ENCODE data around the gene OTUD3. TPM values are rescaled to one million over a fixed set of nuclear protein-coding genes. Genes with fewer than 3 reads are reported as not detected.
A peak's percentile ranks its signal among the peaks of the same experiment; 100 is the strongest.

The OTUD3 gene
- total and polyA plus RNA-seq, 2 of the 13 experiments (the other 11 are each of a cell fraction or from before 2014, with no cell fraction given): 5.2 to 7.5 TPM

DNA sequence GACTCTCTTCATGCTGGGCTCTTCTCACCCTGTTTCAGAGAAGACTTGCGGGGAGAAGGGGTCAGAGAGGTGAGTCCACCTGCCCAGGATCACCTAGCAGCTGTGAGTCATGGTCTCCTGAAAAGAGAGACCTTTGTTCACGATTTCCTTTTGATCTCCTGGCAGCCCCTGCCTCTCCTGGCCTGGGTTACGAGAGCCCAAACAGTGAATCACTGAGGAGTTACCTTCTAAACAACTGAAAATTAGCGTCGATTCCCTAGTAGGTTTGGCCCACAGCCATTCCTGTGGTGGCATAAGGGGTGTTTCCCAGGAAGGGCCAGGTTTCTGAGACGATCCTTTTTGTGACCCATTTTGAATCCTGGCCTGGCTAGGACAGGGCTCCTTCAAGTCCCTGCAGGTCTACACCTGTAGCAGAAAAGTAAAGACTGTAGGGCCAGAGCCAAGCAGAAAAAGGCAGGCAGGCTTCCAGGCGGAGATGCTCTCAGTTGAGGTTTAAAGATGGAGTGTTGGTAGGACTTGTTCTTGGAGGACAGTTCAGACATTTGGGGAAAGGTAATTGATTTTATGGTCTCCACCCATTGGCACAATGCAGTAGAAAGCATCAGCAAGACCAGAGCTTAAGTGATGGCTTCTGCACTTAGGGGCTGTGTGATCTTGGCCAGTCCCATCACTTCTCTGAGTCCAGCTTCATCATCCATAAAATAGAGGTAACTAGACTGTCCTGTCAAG, 43.3 kb downstream of the OTUD3 start (continued):
- TF ChIP-seq, protein P1, sequence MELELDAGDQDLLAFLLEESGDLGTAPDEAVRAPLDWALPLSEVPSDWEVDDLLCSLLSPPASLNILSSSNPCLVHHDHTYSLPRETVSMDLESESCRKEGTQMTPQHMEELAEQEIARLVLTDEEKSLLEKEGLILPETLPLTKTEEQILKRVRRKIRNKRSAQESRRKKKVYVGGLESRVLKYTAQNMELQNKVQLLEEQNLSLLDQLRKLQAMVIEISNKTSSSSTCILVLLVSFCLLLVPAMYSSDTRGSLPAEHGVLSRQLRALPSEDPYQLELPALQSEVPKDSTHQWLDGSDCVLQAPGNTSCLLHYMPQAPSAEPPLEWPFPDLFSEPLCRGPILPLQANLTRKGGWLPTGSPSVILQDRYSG (CRISPR knock-in tag; IDR thresholded peaks at IDR 0.05): no peak
- peak; percentile 60; the same call in 1 of the 2 replicates for TF ChIP-seq MEF2D (CRISPR knock-in tag; IDR thresholded peaks at IDR 0.05)
- TF ChIP-seq, protein P2, sequence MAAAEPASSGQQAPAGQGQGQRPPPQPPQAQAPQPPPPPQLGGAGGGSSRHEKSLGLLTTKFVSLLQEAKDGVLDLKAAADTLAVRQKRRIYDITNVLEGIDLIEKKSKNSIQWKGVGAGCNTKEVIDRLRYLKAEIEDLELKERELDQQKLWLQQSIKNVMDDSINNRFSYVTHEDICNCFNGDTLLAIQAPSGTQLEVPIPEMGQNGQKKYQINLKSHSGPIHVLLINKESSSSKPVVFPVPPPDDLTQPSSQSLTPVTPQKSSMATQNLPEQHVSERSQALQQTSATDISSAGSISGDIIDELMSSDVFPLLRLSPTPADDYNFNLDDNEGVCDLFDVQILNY (CRISPR knock-in tag; conservative IDR thresholded peaks at IDR 0.05): no peak
- TF ChIP-seq ZNF460 (CRISPR knock-in tag; IDR thresholded peaks at IDR 0.05; ENCODE audit: borderline replicate concordance): no peak
- TF ChIP-seq NFE2 (CRISPR knock-in tag; IDR thresholded peaks at IDR 0.05): no peak
- TF ChIP-seq TSC22D2 (CRISPR knock-in tag; IDR thresholded peaks at IDR 0.05; ENCODE audit: borderline replicate concordance): no peak
- TF ChIP-seq, protein P3, sequence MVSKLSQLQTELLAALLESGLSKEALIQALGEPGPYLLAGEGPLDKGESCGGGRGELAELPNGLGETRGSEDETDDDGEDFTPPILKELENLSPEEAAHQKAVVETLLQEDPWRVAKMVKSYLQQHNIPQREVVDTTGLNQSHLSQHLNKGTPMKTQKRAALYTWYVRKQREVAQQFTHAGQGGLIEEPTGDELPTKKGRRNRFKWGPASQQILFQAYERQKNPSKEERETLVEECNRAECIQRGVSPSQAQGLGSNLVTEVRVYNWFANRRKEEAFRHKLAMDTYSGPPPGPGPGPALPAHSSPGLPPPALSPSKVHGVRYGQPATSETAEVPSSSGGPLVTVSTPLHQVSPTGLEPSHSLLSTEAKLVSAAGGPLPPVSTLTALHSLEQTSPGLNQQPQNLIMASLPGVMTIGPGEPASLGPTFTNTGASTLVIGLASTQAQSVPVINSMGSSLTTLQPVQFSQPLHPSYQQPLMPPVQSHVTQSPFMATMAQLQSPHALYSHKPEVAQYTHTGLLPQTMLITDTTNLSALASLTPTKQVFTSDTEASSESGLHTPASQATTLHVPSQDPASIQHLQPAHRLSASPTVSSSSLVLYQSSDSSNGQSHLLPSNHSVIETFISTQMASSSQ (IDR thresholded peaks at IDR 0.05; ENCODE audit: low read depth): no peak
- TF ChIP-seq, protein P3 (CRISPR knock-in tag; IDR thresholded peaks at IDR 0.05; ENCODE audit: borderline replicate concordance): peak; percentile 71; the same call in 1 of the 2 replicates
- TF ChIP-seq, protein P4, sequence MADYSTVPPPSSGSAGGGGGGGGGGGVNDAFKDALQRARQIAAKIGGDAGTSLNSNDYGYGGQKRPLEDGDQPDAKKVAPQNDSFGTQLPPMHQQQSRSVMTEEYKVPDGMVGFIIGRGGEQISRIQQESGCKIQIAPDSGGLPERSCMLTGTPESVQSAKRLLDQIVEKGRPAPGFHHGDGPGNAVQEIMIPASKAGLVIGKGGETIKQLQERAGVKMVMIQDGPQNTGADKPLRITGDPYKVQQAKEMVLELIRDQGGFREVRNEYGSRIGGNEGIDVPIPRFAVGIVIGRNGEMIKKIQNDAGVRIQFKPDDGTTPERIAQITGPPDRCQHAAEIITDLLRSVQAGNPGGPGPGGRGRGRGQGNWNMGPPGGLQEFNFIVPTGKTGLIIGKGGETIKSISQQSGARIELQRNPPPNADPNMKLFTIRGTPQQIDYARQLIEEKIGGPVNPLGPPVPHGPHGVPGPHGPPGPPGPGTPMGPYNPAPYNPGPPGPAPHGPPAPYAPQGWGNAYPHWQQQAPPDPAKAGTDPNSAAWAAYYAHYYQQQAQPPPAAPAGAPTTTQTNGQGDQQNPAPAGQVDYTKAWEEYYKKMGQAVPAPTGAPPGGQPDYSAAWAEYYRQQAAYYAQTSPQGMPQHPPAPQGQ (CRISPR knock-in tag; IDR thresholded peaks at IDR 0.05; ENCODE audit: borderline replicate concordance): no peak
- TF ChIP-seq SP5 (CRISPR knock-in tag; IDR thresholded peaks at IDR 0.05; ENCODE audit: borderline replicate concordance, low read depth): 0 out of 2 replicates have a peak, but pooled peaks have one; percentile 25
- TF ChIP-seq, protein P5, sequence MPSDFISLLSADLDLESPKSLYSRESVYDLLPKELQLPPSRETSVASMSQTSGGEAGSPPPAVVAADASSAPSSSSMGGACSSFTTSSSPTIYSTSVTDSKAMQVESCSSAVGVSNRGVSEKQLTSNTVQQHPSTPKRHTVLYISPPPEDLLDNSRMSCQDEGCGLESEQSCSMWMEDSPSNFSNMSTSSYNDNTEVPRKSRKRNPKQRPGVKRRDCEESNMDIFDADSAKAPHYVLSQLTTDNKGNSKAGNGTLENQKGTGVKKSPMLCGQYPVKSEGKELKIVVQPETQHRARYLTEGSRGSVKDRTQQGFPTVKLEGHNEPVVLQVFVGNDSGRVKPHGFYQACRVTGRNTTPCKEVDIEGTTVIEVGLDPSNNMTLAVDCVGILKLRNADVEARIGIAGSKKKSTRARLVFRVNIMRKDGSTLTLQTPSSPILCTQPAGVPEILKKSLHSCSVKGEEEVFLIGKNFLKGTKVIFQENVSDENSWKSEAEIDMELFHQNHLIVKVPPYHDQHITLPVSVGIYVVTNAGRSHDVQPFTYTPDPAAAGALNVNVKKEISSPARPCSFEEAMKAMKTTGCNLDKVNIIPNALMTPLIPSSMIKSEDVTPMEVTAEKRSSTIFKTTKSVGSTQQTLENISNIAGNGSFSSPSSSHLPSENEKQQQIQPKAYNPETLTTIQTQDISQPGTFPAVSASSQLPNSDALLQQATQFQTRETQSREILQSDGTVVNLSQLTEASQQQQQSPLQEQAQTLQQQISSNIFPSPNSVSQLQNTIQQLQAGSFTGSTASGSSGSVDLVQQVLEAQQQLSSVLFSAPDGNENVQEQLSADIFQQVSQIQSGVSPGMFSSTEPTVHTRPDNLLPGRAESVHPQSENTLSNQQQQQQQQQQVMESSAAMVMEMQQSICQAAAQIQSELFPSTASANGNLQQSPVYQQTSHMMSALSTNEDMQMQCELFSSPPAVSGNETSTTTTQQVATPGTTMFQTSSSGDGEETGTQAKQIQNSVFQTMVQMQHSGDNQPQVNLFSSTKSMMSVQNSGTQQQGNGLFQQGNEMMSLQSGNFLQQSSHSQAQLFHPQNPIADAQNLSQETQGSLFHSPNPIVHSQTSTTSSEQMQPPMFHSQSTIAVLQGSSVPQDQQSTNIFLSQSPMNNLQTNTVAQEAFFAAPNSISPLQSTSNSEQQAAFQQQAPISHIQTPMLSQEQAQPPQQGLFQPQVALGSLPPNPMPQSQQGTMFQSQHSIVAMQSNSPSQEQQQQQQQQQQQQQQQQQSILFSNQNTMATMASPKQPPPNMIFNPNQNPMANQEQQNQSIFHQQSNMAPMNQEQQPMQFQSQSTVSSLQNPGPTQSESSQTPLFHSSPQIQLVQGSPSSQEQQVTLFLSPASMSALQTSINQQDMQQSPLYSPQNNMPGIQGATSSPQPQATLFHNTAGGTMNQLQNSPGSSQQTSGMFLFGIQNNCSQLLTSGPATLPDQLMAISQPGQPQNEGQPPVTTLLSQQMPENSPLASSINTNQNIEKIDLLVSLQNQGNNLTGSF (CRISPR knock-in tag; IDR thresholded peaks at IDR 0.05): no peak
- TF ChIP-seq ZNF501 (CRISPR knock-in tag; IDR thresholded peaks at IDR 0.05): no peak; the same call in 1 of the 2 replicates
- no peak; the same call in 1 of the 2 replicates for TF ChIP-seq SMARCC2 (IDR thresholded peaks at IDR 0.05)
- no peak for TF ChIP-seq ZNF34 (CRISPR knock-in tag; IDR thresholded peaks at IDR 0.05; ENCODE audit: borderline replicate concordance)
- peak; percentile 49; the same call in 1 of the 2 replicates for TF ChIP-seq KDM1A (CRISPR knock-in tag; IDR thresholded peaks at IDR 0.05)
